Neural progenitor cell (in vitro differentiated cells): Measurements from ENCODE around the gene MYLK. TPM values are rescaled to one million over a fixed set of nuclear protein-coding genes. Genes with fewer than 3 reads are reported as not detected.

Experiments used
- DNase-seq: peaks from one replicate; pipeline ENCODE4 v3.0.0-alpha.2; 2016; ENCODE audit warnings: low spot score
- H2AFZ ChIP-seq: fragments of 200-600 bp; sonication (generic); replicated peaks from 2 replicates; pipeline ENCODE4 v1.6.1; 2016; ENCODE audit warnings: antibody characterized with exemption
- H3F3A ChIP-seq: fragments of 200-600 bp; sonication (generic); 2 replicates; pipeline ENCODE4 v1.6.1; 2016; ENCODE audit warnings: antibody characterized with exemption, low read depth
- H3K27ac ChIP-seq: fragments of 200-600 bp; sonication (generic); 2 replicates; pipeline ENCODE4 v1.5.1; 2016; ENCODE audit warnings: mild to moderate bottlenecking
- H3K27me3 ChIP-seq: fragments of 200-600 bp; sonication (generic); 2 replicates; pipeline ENCODE4 v1.6.1; 2016; ENCODE audit warnings: mild to moderate bottlenecking, moderate library complexity
- H3K36me3 ChIP-seq: fragments of 200-600 bp; sonication (generic); 2 replicates; pipeline ENCODE4 v1.5.1; 2016
- H3K4me1 ChIP-seq: fragments of 200-600 bp; sonication (generic); 2 replicates; pipeline ENCODE4 v1.6.1; 2016; ENCODE audit warnings: mixed run types
- H3K4me2 ChIP-seq: fragments of 200-600 bp; sonication (generic); 2 replicates; pipeline ENCODE4 v1.6.1; 2016
- H3K4me3 ChIP-seq: fragments of 200-600 bp; sonication (generic); 2 replicates; pipeline ENCODE4 v1.5.1; 2016
- H3K79me2 ChIP-seq: fragments of 200-600 bp; sonication (generic); 2 replicates; pipeline ENCODE4 v1.6.1; 2016; ENCODE audit warnings: low read depth
- H3K9ac ChIP-seq: fragments of 200-600 bp; sonication (generic); 2 replicates; pipeline ENCODE4 v1.6.1; 2016
- H3K9me3 ChIP-seq: fragments of 200-600 bp; sonication (generic); 2 replicates; pipeline ENCODE4 v1.5.1; 2016; ENCODE audit warnings: low read depth
- H4K20me1 ChIP-seq: fragments of 200-600 bp; sonication (generic); 2 replicates; pipeline ENCODE4 v1.6.1; 2016; ENCODE audit warnings: low read depth
- H3K27ac Mint-ChIP-seq: 3 replicates; pipeline ENCODE4 v1.8.0; 2021; ENCODE audit warnings: mixed read lengths
- H3K27me3 Mint-ChIP-seq: 2 replicates; pipeline ENCODE4 v1.8.0; 2022; ENCODE audit warnings: low read depth, mild to moderate bottlenecking, inconsistent platforms, moderate library complexity, mixed read lengths; ENCODE audit not compliant: insufficient read depth
- H3K36me3 Mint-ChIP-seq: 3 replicates; pipeline ENCODE4 v1.8.0; 2021; ENCODE audit warnings: mixed read lengths
- H3K4me1 Mint-ChIP-seq: 3 replicates; pipeline ENCODE4 v1.8.0; 2021; ENCODE audit warnings: mixed read lengths
- H3K4me3 Mint-ChIP-seq: 3 replicates; pipeline ENCODE4 v1.8.0; 2021; ENCODE audit warnings: mild to moderate bottlenecking, moderate library complexity, mixed read lengths
- H3K9me3 Mint-ChIP-seq: 3 replicates; pipeline ENCODE4 v1.8.0; 2020; ENCODE audit warnings: mixed read lengths
- CTCF ChIP-seq: fragments of 200-600 bp; sonication (generic); IDR thresholded peaks from 2 replicates; pipeline ENCODE4 v1.5.1; 2017; ENCODE audit warnings: antibody characterized with exemption, mild to moderate bottlenecking
- EZH2 ChIP-seq: fragments of 200-600 bp; sonication (generic); IDR thresholded peaks from 2 replicates; pipeline ENCODE4 v1.6.1; 2017; ENCODE audit warnings: antibody characterized with exemption, mild to moderate bottlenecking, moderate library complexity
- EZH2phosphoT487 ChIP-seq: fragments of 200-600 bp; sonication (generic); IDR thresholded peaks from 2 replicates; pipeline ENCODE4 v1.6.1; 2017; ENCODE audit warnings: antibody characterized with exemption
- total RNA-seq: library from RNA; depleted of rRNA; stranded (reverse); fragments of >200 nt; gene quantifications from 2 replicates; pipeline ENCODE4 v1.2.3, GENCODE V29; 2015; ENCODE audit warnings: low replicate concordance

MYLK gene
- total RNA-seq, 1 donor from 2014 or later: 28.4 TPM

- H3F3A ChIP-seq: no peaks in the 10 kb centered on the region
- Mint-ChIP-seq H3K9me3 (no peaks in the 10 kb centered on the region), H3K4me3 (no peak overlapping the region), H3K4me1 (peaks cover 8% of the 10 kb centered on the region), H3K27me3 (peaks cover 4% of the 10 kb centered on the region), H3K36me3 (peaks cover 51% of the 10 kb centered on the region), H3K27ac (peak overlapping the region; percentile 8)
- no peaks in the 10 kb centered on the region for H3K27me3 ChIP-seq
- H3K9ac ChIP-seq: no peak overlapping the region
- no peak overlapping the region for H3K4me3 ChIP-seq
- H4K20me1 ChIP-seq: no peaks in the 10 kb centered on the region
- no peak overlapping the region for H2AFZ ChIP-seq
- H3K4me2 ChIP-seq: no peak overlapping the region
- no peaks in the 10 kb centered on the region for H3K9me3 ChIP-seq
- no peak overlapping the region for H3K27ac ChIP-seq
- no peaks in the 10 kb centered on the region for H3K79me2 ChIP-seq
- DNase-seq: no peak
- H3K36me3 ChIP-seq: no peaks in the 10 kb centered on the region
- no peaks in the 10 kb centered on the region for H3K4me1 ChIP-seq
- no peak for TF ChIP-seq EZH2
- TF ChIP-seq CTCF: no peak
- TF ChIP-seq EZH2phosphoT487: no peak
Observed at GRCh38 chr3:123733805-123734526, 150.2 kb downstream of the MYLK start.

- no peak overlapping the region for H2AFZ ChIP-seq
- H3K79me2 ChIP-seq: no peaks in the 10 kb centered on the region
- DNase-seq: no peak
- Mint-ChIP-seq H3K27me3 (peaks cover 4% of the 10 kb centered on the region), H3K36me3 (peaks cover 51% of the 10 kb centered on the region), H3K4me1 (peaks cover 8% of the 10 kb centered on the region), H3K27ac (no peak overlapping the region), H3K4me3 (no peak overlapping the region), H3K9me3 (no peaks in the 10 kb centered on the region)
- H3K27me3 ChIP-seq: no peaks in the 10 kb centered on the region
- H3K4me2 ChIP-seq: no peak overlapping the region
- no peaks in the 10 kb centered on the region for H4K20me1 ChIP-seq
- H3K36me3 ChIP-seq: no peaks in the 10 kb centered on the region
- no peaks in the 10 kb centered on the region for H3K9me3 ChIP-seq
- no peak overlapping the region for H3K4me3 ChIP-seq
- H3K4me1 ChIP-seq: no peaks in the 10 kb centered on the region
- no peak overlapping the region for H3K27ac ChIP-seq
- TF ChIP-seq CTCF: no peak
- no peak for TF ChIP-seq EZH2phosphoT487
- TF ChIP-seq EZH2: no peak
- no peaks in the 10 kb centered on the region for H3F3A ChIP-seq
- H3K9ac ChIP-seq: no peak overlapping the region
Observed at GRCh38 chr3:123733341-123733740, 150.8 kb downstream of the MYLK start.

GRCh38 chr3:123732447-123732846, 151.7 kb downstream of the MYLK start:
- TF ChIP-seq EZH2 (no peak), EZH2phosphoT487 (no peak), CTCF (no peak)
- Histone ChIP-seq H2AFZ (no peak overlapping the region), H3K4me1 (no peaks in the 10 kb centered on the region), H3K27me3 (no peaks in the 10 kb centered on the region), H3K27ac (no peak overlapping the region), H3K4me2 (no peak overlapping the region), H3K36me3 (no peaks in the 10 kb centered on the region), H3K9ac (no peak overlapping the region), H3K4me3 (no peak overlapping the region), H4K20me1 (no peaks in the 10 kb centered on the region), H3F3A (no peaks in the 10 kb centered on the region), H3K9me3 (no peaks in the 10 kb centered on the region), H3K79me2 (no peaks in the 10 kb centered on the region)
- Mint-ChIP-seq H3K27ac (no peak overlapping the region), H3K9me3 (no peaks in the 10 kb centered on the region), H3K4me3 (no peak overlapping the region), H3K36me3 (peaks cover 44% of the 10 kb centered on the region), H3K4me1 (peaks cover 8% of the 10 kb centered on the region), H3K27me3 (peaks cover 2% of the 10 kb centered on the region)
- no peak for DNase-seq
